GM23338 (cell line): ENCODE data around the gene MPHOSPH6. TPM values are rescaled to one million over a fixed set of nuclear protein-coding genes. Genes with fewer than 3 reads are reported as not detected.

Experiments used
- ATAC-seq: fragments of 200-7000 bp; cut with Tn5 transposase; 3 replicates; pipeline ENCODE4 v1.9.1; 2020
- DNase-seq: peaks from one replicate; pipeline ENCODE4 v3.0.0-alpha.2; 2015; ENCODE audit warnings: low spot score
- H2AFZ ChIP-seq: fragments of 200-600 bp; sonication (generic); 2 replicates; pipeline ENCODE4 v1.8.0; 2016; ENCODE audit warnings: antibody characterized with exemption, mild to moderate bottlenecking, moderate library complexity
- H3F3A ChIP-seq: fragments of 200-600 bp; sonication (generic); replicated peaks from 2 replicates; pipeline ENCODE4 v1.8.0; 2017; ENCODE audit warnings: antibody characterized with exemption, mixed run types, low read depth
- H3K27ac ChIP-seq: fragments of 200-600 bp; sonication (generic); 2 replicates; pipeline ENCODE4 v1.6.1; 2016; ENCODE audit warnings: low read depth
- H3K27me3 ChIP-seq: fragments of 200-600 bp; sonication (generic); 2 replicates; pipeline ENCODE4 v1.8.0; 2016; ENCODE audit warnings: mild to moderate bottlenecking, mixed run types, moderate library complexity; ENCODE audit not compliant: insufficient read depth
- H3K36me3 ChIP-seq: fragments of 200-600 bp; sonication (generic); 2 replicates; pipeline ENCODE4 v1.8.0; 2016; ENCODE audit warnings: mild to moderate bottlenecking; ENCODE audit not compliant: insufficient read depth
- H3K4me1 ChIP-seq: fragments of 200-600 bp; sonication (generic); 2 replicates; pipeline ENCODE4 v1.8.0; 2016; ENCODE audit warnings: mild to moderate bottlenecking, moderate library complexity; ENCODE audit not compliant: insufficient read depth
- H3K4me2 ChIP-seq: fragments of 200-600 bp; sonication (generic); 2 replicates; pipeline ENCODE4 v1.7.1; 2017; ENCODE audit warnings: mixed run types
- H3K4me3 ChIP-seq: fragments of 200-600 bp; sonication (generic); 2 replicates; pipeline ENCODE4 v1.6.1; 2016; ENCODE audit warnings: mixed run types
- H3K79me2 ChIP-seq: fragments of 200-600 bp; sonication (generic); replicated peaks from 2 replicates; pipeline ENCODE4 v1.8.0; 2017; ENCODE audit warnings: mild to moderate bottlenecking; ENCODE audit not compliant: insufficient read depth
- H3K9me2 ChIP-seq: fragments of 200-600 bp; sonication (generic); 2 replicates; pipeline ENCODE4 v1.8.0; 2017; ENCODE audit not compliant: insufficient read depth
- H4K20me1 ChIP-seq: fragments of 200-600 bp; sonication (generic); replicated peaks from 2 replicates; pipeline ENCODE4 v1.8.0; 2017; ENCODE audit warnings: mild to moderate bottlenecking; ENCODE audit not compliant: insufficient read depth
- H3K27ac Mint-ChIP-seq: 2 replicates; pipeline ENCODE4 v1.8.0; 2020; ENCODE audit warnings: inconsistent platforms, mild to moderate bottlenecking, moderate library complexity, mixed read lengths
- H3K27me3 Mint-ChIP-seq: 3 replicates; pipeline ENCODE4 v1.8.0; 2022; ENCODE audit warnings: low read depth, mild to moderate bottlenecking, moderate library complexity, mixed read lengths, inconsistent platforms; ENCODE audit not compliant: insufficient read depth, poor library complexity
- H3K36me3 Mint-ChIP-seq: 3 replicates; pipeline ENCODE4 v1.8.0; 2021; ENCODE audit warnings: low read depth, mild to moderate bottlenecking, inconsistent platforms, moderate library complexity, mixed read lengths
- H3K4me1 Mint-ChIP-seq: 3 replicates; pipeline ENCODE4 v1.8.0; 2020; ENCODE audit warnings: mild to moderate bottlenecking, inconsistent platforms, mixed read lengths
- H3K4me3 Mint-ChIP-seq: 3 replicates; pipeline ENCODE4 v1.8.0; 2021; ENCODE audit warnings: moderate library complexity, mild to moderate bottlenecking, inconsistent platforms, mixed read lengths
- H3K9me3 Mint-ChIP-seq: 3 replicates; pipeline ENCODE4 v1.8.0; 2020; ENCODE audit warnings: moderate library complexity, mild to moderate bottlenecking, inconsistent platforms, mixed read lengths
- CTCF ChIP-seq, 2 experiments: fragments of 200-600 bp in 1 of 2; sonication (generic) in 1 of 2; conservative IDR thresholded peaks; 2 replicates each; pipeline versions ENCODE4 v1.5.1 to v1.6.1; 2016 to 2017; ENCODE audit warnings: antibody characterized with exemption in 2 of 2, low read depth in 2 of 2, mild to moderate bottlenecking in 2 of 2, moderate library complexity in 1 of 2
- EZH2 ChIP-seq: fragments of 200-600 bp; sonication (generic); IDR thresholded peaks from one replicate; pipeline ENCODE4 v1.8.0; 2017; ENCODE audit warnings: antibody characterized with exemption, mild to moderate bottlenecking, low read depth; ENCODE audit not compliant: unreplicated experiment
- EZH2phosphoT487 ChIP-seq: fragments of 200-600 bp; sonication (generic); IDR thresholded peaks from one replicate; pipeline ENCODE4 v1.8.1; 2018; ENCODE audit warnings: antibody characterized with exemption; ENCODE audit not compliant: unreplicated experiment
- JUNB ChIP-seq: IDR thresholded peaks from one replicate; pipeline ENCODE4 v1.6.1; 2016; ENCODE audit warnings: antibody characterized with exemption; ENCODE audit not compliant: unreplicated experiment
- ZNF331 ChIP-seq: fragments of 250-450 bp; sonication (Bioruptor Pico); IDR thresholded peaks from 2 replicates; pipeline ENCODE4 v1.5.0; 2020; ENCODE audit warnings: low read depth, mild to moderate bottlenecking, moderate library complexity
- ZNF462 ChIP-seq: fragments of 250-450 bp; sonication (Bioruptor Pico); IDR thresholded peaks from 2 replicates; pipeline ENCODE4 v1.5.0; 2020; ENCODE audit warnings: mild to moderate bottlenecking, moderate library complexity
- polyA plus RNA-seq: library from polyadenylated mRNA; unstranded; fragments of >200 nt; fragmentation: Nextera tagmentation; extraction: Ambion mirVana; gene quantifications from 2 replicates; pipeline ENCODE4 v1.2.1, GENCODE V29; 2016
- total RNA-seq: library from RNA; depleted of rRNA; stranded (reverse); fragments of >200 nt; shearing (Covaris generic); gene quantifications from 2 replicates; pipeline ENCODE4 v1.2.3, GENCODE V29; 2014

The MPHOSPH6 gene
- total and polyA plus RNA-seq, 2 experiments from 2014 or later: 40.8 to 94.7 TPM

- no peak for TF ChIP-seq ZNF462 (CRISPR knock-in tag)
- no peak for TF ChIP-seq EZH2phosphoT487
These were observed 31.3 kb downstream of the MPHOSPH6 start (continued) for GRCh38 chr16:82138478-82139285.

GRCh38 chr16:82137822-82138167 is 32.2 kb downstream of the MPHOSPH6 start:
- H3K27me3 Mint-ChIP-seq: peaks cover 3% of the 10 kb centered on the region
- no peak for DNase-seq
- peaks cover 35% of the 10 kb centered on the region for H3K36me3 Mint-ChIP-seq
- TF ChIP-seq EZH2phosphoT487 (no peak), ZNF462 (CRISPR knock-in tag) (no peak), JUNB (no peak), CTCF (conservative IDR thresholded peaks at IDR 0.05; ENCODE audit: low read depth in 2 of 2) (no peak), ZNF331 (CRISPR knock-in tag) (no peak), EZH2 (no peak)

More at GRCh38 chr16:82137822-82138167, 32.2 kb downstream of the MPHOSPH6 start:
- H4K20me1 ChIP-seq: no peaks in the 10 kb centered on the region
- H3K27me3 ChIP-seq: no peaks in the 10 kb centered on the region
- no peaks in the 10 kb centered on the region for H3K9me2 ChIP-seq
- no peak overlapping the region for H2AFZ ChIP-seq
- H3K36me3 ChIP-seq: peaks cover 3% of the 10 kb centered on the region; the same call in 1 of the 2 replicates
- H3K4me1 ChIP-seq: peaks cover 5% of the 10 kb centered on the region; the same call in 1 of the 2 replicates
- no peak overlapping the region for H3K4me2 ChIP-seq
- no peak for ATAC-seq
- H3F3A ChIP-seq: no peaks in the 10 kb centered on the region
- Mint-ChIP-seq H3K27ac (no peak overlapping the region), H3K9me3 (peaks cover 13% of the 10 kb centered on the region; the same call in 2 of the 3 replicates), H3K4me1 (peaks cover 11% of the 10 kb centered on the region), H3K4me3 (no peak overlapping the region)
- H3K27ac ChIP-seq: no peak overlapping the region
- no peak overlapping the region for H3K4me3 ChIP-seq
- H3K79me2 ChIP-seq: peaks cover 7% of the 10 kb centered on the region; the same call in 1 of the 2 replicates
